Small intestine (tissue), 16 donors: ENCODE measurements around the gene RNF7. TPM values are rescaled to one million over a fixed set of nuclear protein-coding genes. Genes with fewer than 3 reads are reported as not detected.
A peak's percentile ranks its signal among the peaks of the same experiment; 100 is the strongest.
"Not testable (repeated sequence)": the region's sequence is repeated elsewhere in the genome, so short reads cannot be mapped to it uniquely, and the experiment has no call there.

Source experiments
- DNase-seq, 2 donors: peaks; one replicate each; pipeline versions ENCODE4 v3.0.0 to v3.0.0-alpha.2; 2013
- FAIRE-seq: peaks from 2 replicates; lab custom pipeline; 2012; peaks lifted over from hg19 to GRCh38; lab: Jason Lieb, UNC
- H3K27ac ChIP-seq, 3 donors: one replicate each; pipeline ENCODE4 v1.5.1; 2013; ENCODE audit warnings: low read length in 2 of 3, mild to moderate bottlenecking in 2 of 3, control low read depth in 1 of 3, inconsistent platforms in 1 of 3, low read depth in 1 of 3, moderate library complexity in 1 of 3
- H3K27me3 ChIP-seq, 3 donors: one replicate each; pipeline ENCODE4 v1.6.1; 2013; ENCODE audit warnings: low read length in 3 of 3, inconsistent platforms in 1 of 3; ENCODE audit not compliant: control insufficient read depth in 3 of 3, insufficient read depth in 3 of 3
- H3K36me3 ChIP-seq, 3 donors: one replicate each; pipeline ENCODE4 v1.6.1; 2013; ENCODE audit warnings: low read length in 3 of 3, inconsistent platforms in 1 of 3, low read depth in 1 of 3, mild to moderate bottlenecking in 1 of 3, moderate library complexity in 1 of 3; ENCODE audit not compliant: control insufficient read depth in 3 of 3, insufficient read depth in 2 of 3
- H3K4me1 ChIP-seq, 3 donors: one replicate each; pipeline ENCODE4 v1.6.1; 2013; ENCODE audit warnings: low read length in 2 of 3, inconsistent platforms in 1 of 3, low read depth in 1 of 3, mild to moderate bottlenecking in 1 of 3, moderate library complexity in 1 of 3; ENCODE audit not compliant: control insufficient read depth in 3 of 3, insufficient read depth in 2 of 3
- H3K4me3 ChIP-seq, 3 donors: one replicate each; pipeline ENCODE4 v1.5.1; 2013; ENCODE audit warnings: low read length in 3 of 3, control low read depth in 1 of 3, inconsistent platforms in 1 of 3, low read depth in 1 of 3, mild to moderate bottlenecking in 1 of 3, moderate library complexity in 1 of 3
- H3K9me3 ChIP-seq, 2 donors: one replicate each; pipeline ENCODE4 v1.6.1; 2013; ENCODE audit warnings: low read depth in 1 of 2, low read length in 1 of 2; ENCODE audit not compliant: control insufficient read depth in 2 of 2, insufficient read depth in 1 of 2
- WGBS, 3 donors: extraction: QIAGEN DNeasy Blood & Tissue Kit; methylation state at CpG; one replicate each; pipeline ENCODE4 v1.1.7; 2013; 5-methylcytosine and 5-hydroxymethylcytosine counted together
- long read RNA-seq, 10 donors: transcript quantifications; one replicate each; lab custom pipeline, GENCODE V29; 2026
- polyA plus RNA-seq, 4 donors: library from polyadenylated mRNA; stranded (reverse) in 3 of 4; unstranded in 1 of 4; fragments of 200-250 nt in 3 of 4; fragments of 120-200 nt in 1 of 4; gene quantifications; one replicate each; pipeline versions ENCODE4 v1.2.1 to v1.2.3, GENCODE V29; 2013
- donor health status: healthy with polysubstance abuse.
- donor health status: control.
- donor health status: control.
- donor health status: Bipolar disorder and iron deficiency.
- donor health status: healthy.

The RNF7 gene
- polyA plus RNA-seq, result 100 to 1,000 TPM; 120 to 260 (median 167) TPM
- long read RNA-seq, donor 1, result 0 reads
- long read RNA-seq, donor 2, transcript RNF7-201 (3 exons, 2,763 nt), result major isoform, 57 of 80 reads
- long read RNA-seq, donor 2, transcript RNF7-202 (3 exons, 805 nt), result minor isoform, 9 of 80 reads
- long read RNA-seq, donor 2, partial matches to known transcripts, result 14 of 80 reads
- long read RNA-seq, donor 2, other reads (novel, unspliced or antisense), result 0 of 80 reads
- long read RNA-seq, donor 3, transcript RNF7-202 (3 exons, 805 nt), result minor isoform, 16 of 118 reads
- long read RNA-seq, donor 3, transcript RNF7-201 (3 exons, 2,763 nt), result major isoform, 91 of 118 reads
- long read RNA-seq, donor 3, partial matches to known transcripts, result 11 of 118 reads
- long read RNA-seq, donor 3, other reads (novel, unspliced or antisense), result 0 of 118 reads
- long read RNA-seq, donor 4, transcript RNF7-201 (3 exons, 2,763 nt), result major isoform, 5 of 7 reads
- long read RNA-seq, donor 4, partial matches to known transcripts, result 0 of 7 reads
- long read RNA-seq, donor 4, other reads (novel, unspliced or antisense), result 0 of 7 reads
- long read RNA-seq, donor 5, transcript RNF7-201 (3 exons, 2,763 nt), result major isoform, 24 of 38 reads
- long read RNA-seq, donor 5, partial matches to known transcripts, result 11 of 38 reads
- long read RNA-seq, donor 5, other reads (novel, unspliced or antisense), result 0 of 38 reads
- long read RNA-seq, donor 6, transcript RNF7-201 (3 exons, 2,763 nt), result major isoform, 115 of 134 reads
- long read RNA-seq, donor 6, transcript RNF7-202 (3 exons, 805 nt), result minor isoform, 14 of 134 reads
- long read RNA-seq, donor 6, partial matches to known transcripts, result 5 of 134 reads
- long read RNA-seq, donor 6, other reads (novel, unspliced or antisense), result 0 of 134 reads
- long read RNA-seq, donor 7, result 0 reads
- long read RNA-seq, donor 8, transcript RNF7-201 (3 exons, 2,763 nt), result major isoform, 12 of 14 reads
- long read RNA-seq, donor 8, partial matches to known transcripts, result 0 of 14 reads
- long read RNA-seq, donor 8, other reads (novel, unspliced or antisense), result 0 of 14 reads
- long read RNA-seq, donor 9, transcript RNF7-202 (3 exons, 805 nt), result minor isoform, 5 of 41 reads
- long read RNA-seq, donor 9, transcript RNF7-201 (3 exons, 2,763 nt), result major isoform, 34 of 41 reads
- long read RNA-seq, donor 9, partial matches to known transcripts, result 0 of 41 reads
- long read RNA-seq, donor 9, other reads (novel, unspliced or antisense), result 0 of 41 reads
- long read RNA-seq, donor 10, transcript RNF7-205 (2 exons, 782 nt), result minor isoform, 6 of 143 reads
- long read RNA-seq, donor 10, transcript RNF7-201 (3 exons, 2,763 nt), result major isoform, 111 of 143 reads
- long read RNA-seq, donor 10, transcript RNF7-202 (3 exons, 805 nt), result minor isoform, 18 of 143 reads
- long read RNA-seq, donor 10, partial matches to known transcripts, result 7 of 143 reads
- long read RNA-seq, donor 10, other reads (novel, unspliced or antisense), result 0 of 143 reads

DNA sequence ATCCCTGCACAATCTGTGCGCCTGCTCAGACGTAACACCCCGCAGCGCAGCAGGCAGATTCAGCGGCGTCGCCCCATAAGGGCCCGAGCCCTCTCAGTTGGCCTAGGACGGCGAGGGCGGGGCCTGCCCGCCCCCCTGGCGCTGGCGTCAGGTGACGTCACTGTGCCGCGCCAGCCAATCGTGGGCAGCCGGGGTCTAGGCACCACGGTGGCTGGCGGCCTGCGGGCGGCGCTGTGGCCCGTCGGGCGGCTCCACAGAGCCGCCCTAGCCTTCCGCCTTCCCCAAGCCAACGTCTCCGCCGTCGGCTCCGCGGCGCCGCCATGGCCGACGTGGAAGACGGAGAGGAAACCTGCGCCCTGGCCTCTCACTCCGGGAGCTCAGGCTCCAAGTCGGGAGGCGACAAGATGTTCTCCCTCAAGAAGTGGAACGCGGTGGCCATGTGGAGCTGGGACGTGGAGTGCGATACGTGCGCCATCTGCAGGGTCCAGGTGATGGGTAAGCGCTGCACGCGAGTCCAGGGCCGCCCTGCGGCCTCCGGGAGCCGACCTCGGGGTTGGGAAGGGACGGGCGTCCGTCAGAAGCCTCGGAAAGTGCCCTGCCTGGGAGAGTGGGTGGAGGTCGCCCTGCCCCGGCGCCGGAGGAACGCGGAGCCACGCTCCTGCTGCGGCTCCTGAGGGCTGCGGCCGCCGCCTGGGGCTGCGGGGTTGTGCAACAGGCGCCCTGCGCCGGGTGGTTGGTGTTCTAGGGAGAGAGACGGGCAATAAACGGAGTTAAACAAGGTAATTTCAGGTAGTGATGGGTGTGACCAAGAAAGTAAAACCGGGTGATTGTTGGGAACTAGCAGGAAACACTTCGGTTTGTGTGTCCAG is at the start of gene RNF7:
Gene RNF7 (plus strand): TSS at position 277 of the 869 bp plus-strand sequence. CDS start 44 bp downstream, at position 321.
- Histone ChIP-seq H3K4me1 (peaks cover 4 to 17% (median 6%) of the 10 kb centered on the region in 3 donors), H3K4me3 (peak within 1 kb of the TSS; percentile 74 to 90 (median 78)), H3K27ac (peak within 1 kb of the TSS; percentile 96 to 98 (median 97)), H3K9me3 (no peaks in the 10 kb centered on the region), H3K36me3 (no peaks in the 10 kb centered on the region), H3K27me3 (no peaks in the 10 kb centered on the region)
- FAIRE-seq, result no peak
- peak; percentile 96 to 99 for DNase-seq
- WGBS, 3 donors, result 0 to 1% (median 0%) methylated on average over 78 to 81 of the region's 81 CpGs

- no peak overlapping the region for H3K27ac ChIP-seq
- FAIRE-seq, result no peak
Measured at GRCh38 chr3:141690431-141691072, 47.5 kb upstream of the RNF7 start.

GRCh38 chr3:141691471-141691870 is 46.6 kb upstream of the RNF7 start:
- H3K4me3 ChIP-seq, FAIRE-seq, H3K27me3 ChIP-seq, H3K9me3 ChIP-seq, H3K4me1 ChIP-seq, H3K36me3 ChIP-seq, H3K27ac ChIP-seq, DNase-seq: not testable (repeated sequence)
- WGBS, 3 donors, result 75 to 91% (median 79%) methylated on average over 3 of the region's 3 CpGs

More at GRCh38 chr3:141690431-141691072, 47.5 kb upstream of the RNF7 start:
- Histone ChIP-seq H3K27me3 (no peaks in the 10 kb centered on the region), H3K9me3 (peaks cover 0 to 10% of the 10 kb centered on the region in 2 donors), H3K36me3 (no peaks in the 10 kb centered on the region), H3K4me1 (peaks cover 0 to 3% (median 0%) of the 10 kb centered on the region in 3 donors), H3K4me3 (no peak overlapping the region)
- no peak for DNase-seq
- 50 to 66% (median 64%) methylated on average over 4 of the region's 4 CpGs for WGBS, 3 donors

- not testable (repeated sequence) for H3K36me3 ChIP-seq, H3K4me1 ChIP-seq, DNase-seq, H3K27me3 ChIP-seq, H3K4me3 ChIP-seq, FAIRE-seq, H3K9me3 ChIP-seq, H3K27ac ChIP-seq
- WGBS, 3 donors, result 85 to 93% (median 90%) methylated on average over 4 of the region's 4 CpGs
Measured at GRCh38 chr3:141692973-141693372, 45.1 kb upstream of the RNF7 start.

GRCh38 chr3:141699324-141699723 is 38.8 kb upstream of the RNF7 start:
- no peak overlapping the region for H3K27ac ChIP-seq
- WGBS, 3 donors, result 51 to 61% (median 59%) methylated on average over 7 of the region's 7 CpGs

GRCh38 chr3:141699897-141700296 is 38.2 kb upstream of the RNF7 start:
- Histone ChIP-seq H3K27ac (no peak overlapping the region), H3K9me3 (peaks cover 0 to 5% of the 10 kb centered on the region in 2 donors), H3K4me1 (no peaks in the 10 kb centered on the region), H3K27me3 (peaks cover 0 to 20% (median 2%) of the 10 kb centered on the region in 3 donors), H3K4me3 (no peak overlapping the region), H3K36me3 (no peaks in the 10 kb centered on the region)
- FAIRE-seq (no peak), DNase-seq (no peak)
- 45 to 62% (median 62%) methylated on average over 6 of the region's 6 CpGs for WGBS, 3 donors

More at GRCh38 chr3:141699324-141699723, 38.8 kb upstream of the RNF7 start:
- H3K4me3 ChIP-seq, result no peak overlapping the region
- FAIRE-seq (no peak), DNase-seq (no peak)
- no peaks in the 10 kb centered on the region for H3K36me3 ChIP-seq
- peaks cover 0 to 7% of the 10 kb centered on the region in 2 donors for H3K9me3 ChIP-seq
- no peaks in the 10 kb centered on the region for H3K4me1 ChIP-seq
- H3K27me3 ChIP-seq, result peaks cover 0 to 20% (median 2%) of the 10 kb centered on the region in 3 donors

DNA sequence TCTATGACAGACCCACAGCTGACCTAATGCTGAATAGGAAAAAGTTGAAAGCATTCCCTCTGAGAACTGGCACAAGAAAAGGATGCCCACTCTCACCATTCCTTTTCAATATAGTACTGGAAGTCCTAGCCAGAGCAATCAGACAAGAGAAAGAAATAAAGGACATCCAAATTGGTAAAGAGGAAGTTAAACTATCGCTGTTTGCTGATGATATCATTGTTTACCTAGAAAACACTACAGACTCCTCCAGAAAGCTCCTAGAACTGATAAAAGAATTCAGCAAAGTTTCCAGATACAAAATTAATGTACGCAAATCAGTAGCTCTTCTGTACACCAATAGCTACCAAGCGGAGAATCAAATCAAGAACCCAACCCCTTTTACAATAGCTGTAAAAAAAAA is 34.7 kb upstream of the RNF7 start:
- not testable (repeated sequence) for DNase-seq, H3K4me1 ChIP-seq, H3K9me3 ChIP-seq, H3K36me3 ChIP-seq, H3K27ac ChIP-seq, FAIRE-seq, H3K4me3 ChIP-seq
- WGBS, 3 donors, result 55 to 90% (median 86%) methylated on average over 3 of the region's 3 CpGs
- peaks cover 0 to 15% (median 2%) of the 10 kb centered on the region in 3 donors for H3K27me3 ChIP-seq
